ENCODE measurements around the gene SMCO2.

SMCO2 gene

DNA sequence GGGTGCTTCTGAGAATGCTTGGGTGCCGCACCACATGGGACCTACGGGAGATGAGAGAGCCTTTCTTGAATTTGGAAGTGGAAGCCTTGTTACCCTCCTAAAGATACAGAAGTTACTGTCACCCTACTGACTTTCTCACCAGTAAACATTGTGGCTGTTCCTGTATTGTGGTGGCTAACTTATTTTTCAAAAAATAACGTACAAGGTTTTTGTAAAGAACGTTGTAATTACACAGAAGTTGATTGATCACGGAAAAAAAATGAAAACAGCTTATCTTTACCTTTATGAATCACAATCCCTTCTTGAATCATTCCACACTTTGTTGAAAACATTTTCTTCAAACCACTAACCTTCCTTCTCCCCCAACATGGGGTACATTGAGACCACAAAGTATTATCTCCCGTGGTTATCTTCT, 55.5 kb downstream of the SMCO2 start:
- no peak for DNase-seq

DNA sequence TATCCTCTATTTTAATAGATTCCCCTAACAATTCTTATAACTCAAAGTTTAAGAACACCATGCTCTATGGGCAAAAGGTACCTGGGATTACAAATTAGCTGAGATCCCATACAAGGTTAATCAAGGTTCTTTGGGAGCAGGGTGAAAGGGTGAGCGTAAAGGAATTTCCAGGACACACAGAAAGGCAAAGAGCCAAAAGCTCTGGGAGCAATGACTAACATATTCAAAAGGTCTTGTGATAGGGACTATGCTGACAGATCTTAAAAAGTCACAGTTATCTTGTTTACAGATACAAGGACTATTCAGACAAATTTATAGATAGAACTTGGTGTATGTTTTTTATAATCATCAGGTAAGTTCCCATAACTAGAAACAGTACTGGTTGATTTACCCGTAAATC, 58.0 kb downstream of the SMCO2 start:
- DNase-seq = no peak

DNA sequence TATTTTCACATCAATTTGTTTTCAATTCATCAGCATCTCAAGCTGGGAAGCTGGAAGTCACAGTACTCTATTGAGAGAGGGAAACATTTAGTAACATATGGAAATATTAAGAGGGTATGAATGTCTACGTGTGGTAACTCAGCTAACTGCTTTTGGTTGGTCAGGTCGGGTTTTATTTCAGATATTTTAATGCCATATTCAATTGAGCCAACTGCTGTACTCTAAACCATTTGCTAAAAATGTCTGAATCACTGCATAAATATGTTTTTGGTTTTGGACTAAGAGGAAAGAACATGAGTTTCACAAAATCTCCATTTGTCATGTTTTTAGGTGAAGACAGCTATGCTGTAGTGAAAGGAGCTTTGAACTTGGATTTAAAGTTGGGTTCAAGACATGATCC, 58.6 kb downstream of the SMCO2 start:
- no peak for DNase-seq

DNA sequence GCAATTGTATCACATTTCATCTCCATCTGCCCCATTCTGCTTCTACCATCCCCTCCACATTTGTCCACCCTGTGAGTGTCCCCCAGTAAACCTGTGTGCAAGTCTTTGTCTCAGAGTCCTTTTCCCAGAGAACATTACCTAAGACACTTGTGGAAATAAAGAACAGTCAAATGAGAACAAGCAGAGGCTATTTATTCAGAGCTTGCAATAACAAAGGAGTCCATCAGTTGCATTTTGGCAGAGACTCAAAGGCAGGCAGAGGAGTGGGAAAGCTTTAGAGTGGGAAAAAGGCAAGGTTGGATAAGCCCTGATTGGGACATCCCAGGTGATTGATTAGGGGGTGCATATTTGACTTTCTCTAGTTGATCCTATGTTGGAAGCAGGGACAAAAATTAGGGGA, 59.2 kb downstream of the SMCO2 start:
- no peak for DNase-seq

DNA sequence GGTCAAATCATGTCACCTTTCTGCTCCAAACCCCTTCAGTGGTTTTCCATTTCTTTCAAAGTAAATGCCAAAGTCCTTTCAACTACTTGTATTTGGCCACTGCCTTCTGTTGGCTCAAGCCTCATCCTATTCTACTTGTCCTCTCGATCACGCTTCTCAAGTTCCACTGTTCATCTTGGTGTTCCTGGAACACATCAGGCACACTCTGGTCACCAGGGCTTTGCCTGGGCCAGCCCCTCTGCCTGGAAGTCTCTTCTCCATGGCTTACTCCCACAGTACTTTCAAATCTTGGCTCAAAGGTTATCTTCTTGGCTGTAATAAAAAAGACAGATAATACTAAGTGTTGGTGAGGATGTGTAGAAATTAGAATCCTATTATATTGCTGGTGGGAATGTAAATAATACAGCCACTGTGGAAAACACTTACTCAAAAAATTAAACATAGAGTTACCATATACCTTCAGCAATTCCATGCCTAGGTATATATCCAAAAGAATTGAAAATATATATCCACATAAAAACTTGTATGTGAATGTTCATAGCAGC, 60.2 kb downstream of the SMCO2 start:
- no peak for DNase-seq

DNA sequence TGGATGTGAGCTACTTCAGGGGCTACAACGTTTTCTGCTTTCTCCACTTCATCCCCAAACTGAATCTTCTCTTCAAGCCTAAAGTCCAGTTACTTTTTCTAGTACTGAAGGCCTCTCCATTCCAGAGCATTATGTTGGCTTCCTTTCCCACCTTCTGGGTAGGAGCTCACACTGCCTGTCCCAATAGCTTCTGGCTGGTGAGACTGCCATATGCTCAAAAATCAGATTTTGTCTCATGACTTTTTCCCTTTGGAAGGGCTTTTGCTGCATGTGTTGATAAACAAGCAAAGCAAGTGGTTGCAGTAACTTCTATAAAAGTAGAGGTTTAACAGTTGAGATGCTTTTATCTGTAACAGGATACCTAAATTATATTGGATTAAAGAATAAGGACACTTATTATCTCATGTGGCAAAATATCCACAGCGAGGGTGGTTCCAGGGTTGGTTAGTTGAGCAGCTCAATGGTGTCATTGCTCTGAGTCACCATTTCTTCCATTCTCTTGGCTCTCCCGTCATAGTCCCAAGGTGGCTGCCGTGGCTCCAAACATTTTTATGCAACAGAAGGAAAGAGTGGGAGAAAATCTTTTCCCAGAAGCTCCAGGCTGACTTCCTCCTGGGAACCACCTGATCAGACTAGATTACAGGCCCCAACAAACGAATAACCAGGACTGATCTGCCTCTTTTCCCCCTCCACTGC, 62.3 kb downstream of the SMCO2 start:
- DNase-seq = no peak

DNA sequence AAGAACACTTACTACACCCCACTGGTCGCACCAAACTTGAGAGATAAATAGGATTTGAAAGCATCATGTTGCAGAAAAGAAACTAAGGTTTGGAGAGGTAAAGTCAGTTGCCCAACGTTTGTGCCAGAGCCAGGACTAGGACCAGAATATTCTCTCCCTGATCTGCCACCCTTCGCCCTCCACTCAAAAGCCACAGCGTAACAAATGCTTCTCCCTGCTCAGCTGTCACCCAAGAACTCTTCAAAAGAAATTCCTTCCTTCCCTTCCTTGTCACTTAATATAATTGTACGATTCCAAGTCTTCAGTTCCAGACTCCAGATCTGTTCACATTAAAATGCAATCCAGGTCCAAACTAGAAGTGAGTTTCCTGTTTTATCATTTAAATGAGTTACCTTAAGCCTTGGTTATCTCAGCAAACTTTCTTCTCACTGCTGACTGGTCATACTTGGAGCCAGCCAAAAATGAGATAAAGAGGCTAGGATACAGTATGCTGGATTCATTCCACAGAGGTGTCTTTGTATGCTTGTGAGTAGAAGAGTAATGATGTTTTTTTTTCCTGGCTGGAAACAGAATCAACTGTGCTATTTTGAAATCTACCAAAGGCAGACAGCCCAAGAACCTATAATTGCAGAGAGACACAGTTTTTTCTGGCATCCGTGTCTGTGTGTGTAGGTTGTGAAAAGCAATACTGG, 64.6 kb downstream of the SMCO2 start:
- DNase-seq = no peak

DNA sequence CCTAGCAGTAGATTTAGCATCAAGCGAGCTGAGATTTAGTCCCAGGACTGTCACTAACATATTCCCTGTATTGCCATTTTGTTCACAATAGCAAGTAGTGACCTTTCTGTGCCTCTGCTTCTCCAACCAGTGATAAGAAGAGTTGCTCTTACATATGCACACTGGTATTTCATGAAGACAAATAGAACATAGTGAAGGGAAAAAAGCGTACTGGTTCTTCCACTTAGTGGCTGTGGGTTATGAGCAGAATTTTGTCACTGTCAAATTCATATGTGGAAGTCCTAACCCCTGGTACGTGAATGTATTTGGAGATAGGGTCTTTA, 65.1 kb downstream of the SMCO2 start:
- DNase-seq = no peak

DNA sequence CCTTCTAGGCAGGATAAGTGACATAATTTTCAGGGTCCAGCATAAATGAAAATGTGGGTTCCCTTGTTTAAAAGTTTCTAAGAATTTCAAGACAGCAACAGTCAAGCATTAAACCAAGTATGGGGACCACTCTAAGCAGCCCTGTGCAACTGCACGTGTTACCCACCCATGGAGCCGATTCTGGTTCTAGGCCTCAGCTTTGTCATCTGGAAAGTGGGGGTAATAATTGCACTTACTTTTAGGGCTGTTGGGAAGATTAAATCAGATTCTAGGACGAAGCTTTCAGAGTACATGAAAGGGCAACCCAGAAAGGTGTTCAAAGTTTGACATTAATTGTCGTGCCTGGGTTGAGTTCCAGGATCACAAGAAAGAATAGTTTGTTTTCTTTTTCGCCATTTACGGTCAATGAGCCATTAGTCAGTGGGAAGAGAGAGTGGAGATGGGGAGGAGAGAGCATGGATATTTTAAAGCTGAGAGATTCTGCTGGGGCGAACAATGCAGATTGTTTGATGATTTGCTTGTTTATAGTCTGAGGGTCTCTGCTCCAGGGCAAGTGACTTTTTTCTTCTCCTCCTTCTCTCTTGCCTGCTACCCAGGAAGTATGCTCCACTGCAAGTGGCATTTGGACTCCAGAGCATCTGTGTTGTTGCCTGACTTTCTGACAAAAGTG, 66.8 kb downstream of the SMCO2 start:
- no peak for DNase-seq

DNA sequence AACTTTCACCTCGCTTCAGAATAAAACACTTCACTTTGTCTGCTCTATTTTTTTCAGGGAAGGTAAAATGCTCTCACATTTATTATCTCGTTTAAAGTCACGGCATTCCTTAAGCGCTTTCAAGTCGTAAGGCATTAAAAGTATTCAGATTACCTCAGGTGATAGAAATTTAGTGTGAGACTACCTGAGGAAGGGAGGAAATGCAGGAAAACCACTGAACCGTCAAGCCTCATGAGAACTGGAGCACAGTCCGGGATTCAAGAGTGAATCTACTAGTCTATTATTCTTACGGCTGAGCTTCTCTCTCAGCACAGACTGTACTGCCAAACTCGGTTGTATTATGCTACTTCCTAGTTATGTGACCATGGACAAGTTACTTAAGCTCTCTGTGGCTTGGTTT, 69.1 kb downstream of the SMCO2 start:
- no peak for DNase-seq

DNA sequence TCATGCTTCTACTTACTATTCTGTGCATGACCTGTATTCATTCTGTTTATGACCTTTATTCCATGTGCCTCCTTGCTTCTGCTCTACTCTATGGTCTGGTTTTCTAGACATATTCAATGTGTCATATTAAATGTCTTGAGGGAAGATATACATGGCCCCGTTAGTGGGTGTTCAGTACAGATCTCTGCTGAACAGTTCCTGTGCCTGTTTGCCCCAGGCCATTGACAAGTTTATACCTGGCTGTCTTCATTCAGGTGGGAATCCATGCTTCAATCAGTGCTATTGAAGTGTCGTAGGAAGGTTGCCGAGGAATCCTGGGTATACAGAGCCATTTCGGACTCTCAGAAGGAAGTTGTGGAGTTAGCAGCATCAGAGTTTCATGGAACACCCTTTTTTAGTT, 70.1 kb downstream of the SMCO2 start:
- DNase-seq = no peak

DNA sequence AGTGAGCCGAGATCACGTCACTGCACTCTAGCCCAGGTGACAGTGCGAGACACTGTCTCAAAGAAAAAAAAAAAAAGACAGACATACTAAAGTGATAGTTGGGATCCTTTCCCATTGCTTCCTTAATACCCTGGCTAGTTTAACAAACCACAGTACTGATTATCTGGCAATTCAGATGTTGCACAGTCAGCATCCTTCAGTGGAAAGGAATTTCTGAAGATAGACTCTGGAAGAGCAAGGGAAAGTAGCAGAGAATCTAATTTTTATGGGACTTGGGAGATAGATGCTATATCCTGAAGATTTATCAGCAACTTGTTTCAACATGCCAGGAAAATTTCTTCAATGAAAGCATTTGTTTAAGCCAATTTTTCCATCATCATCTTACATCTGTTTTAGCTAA, 71.0 kb downstream of the SMCO2 start:
- DNase-seq = no peak

DNA sequence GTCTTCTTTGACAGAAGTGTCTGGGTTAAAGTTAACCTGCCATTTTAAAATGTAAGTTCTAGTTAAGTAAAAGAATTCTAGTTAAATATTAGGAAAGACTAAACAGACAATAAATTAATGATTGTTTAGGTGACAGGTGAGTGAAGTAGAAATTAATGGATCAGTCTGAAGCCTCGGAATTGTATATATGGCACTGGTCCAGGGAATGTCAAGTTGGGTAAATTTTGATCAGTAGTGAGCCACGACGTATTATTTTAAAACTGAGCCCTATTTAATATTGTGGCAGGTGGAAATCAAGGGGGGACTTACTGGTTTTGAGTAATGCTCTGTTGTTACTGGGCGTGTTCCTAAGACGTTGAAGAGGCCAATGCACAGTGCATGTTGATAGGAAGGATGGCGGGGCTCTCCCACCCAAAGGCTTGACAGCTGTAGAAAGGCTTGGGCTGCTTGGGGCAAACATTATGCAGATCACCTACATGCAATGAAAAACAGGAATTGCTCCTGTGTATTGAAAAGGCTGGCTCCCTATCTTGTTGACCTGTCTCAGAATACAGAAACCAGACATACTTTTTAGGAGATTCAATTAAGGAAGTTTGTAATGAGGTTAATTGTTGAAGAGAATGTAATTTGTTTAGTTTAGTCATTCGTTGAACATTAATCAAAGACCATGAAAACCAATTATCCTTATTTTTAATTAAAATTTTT, 71.6 kb downstream of the SMCO2 start:
- no peak for DNase-seq

DNA sequence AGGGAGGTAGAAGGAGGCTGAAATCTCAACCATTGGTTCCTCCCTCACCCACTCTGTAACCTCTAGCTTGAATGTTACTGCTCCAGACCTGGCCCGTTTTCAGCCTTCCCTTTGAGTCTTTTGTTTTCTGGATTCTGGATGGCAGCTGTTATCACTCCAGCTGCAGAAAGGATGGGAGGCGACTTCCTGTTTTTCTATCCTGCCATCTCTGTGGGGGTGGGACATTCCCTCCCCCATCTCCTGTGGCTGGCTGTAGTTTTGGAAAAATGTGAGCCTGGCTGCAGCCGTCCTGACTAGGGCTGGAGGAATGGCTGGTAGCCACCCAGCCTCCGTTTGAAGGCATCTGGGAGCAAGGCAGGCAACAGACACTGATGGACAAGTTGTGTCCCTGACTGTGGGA, 74.5 kb downstream of the SMCO2 start:
- no peak for DNase-seq

DNA sequence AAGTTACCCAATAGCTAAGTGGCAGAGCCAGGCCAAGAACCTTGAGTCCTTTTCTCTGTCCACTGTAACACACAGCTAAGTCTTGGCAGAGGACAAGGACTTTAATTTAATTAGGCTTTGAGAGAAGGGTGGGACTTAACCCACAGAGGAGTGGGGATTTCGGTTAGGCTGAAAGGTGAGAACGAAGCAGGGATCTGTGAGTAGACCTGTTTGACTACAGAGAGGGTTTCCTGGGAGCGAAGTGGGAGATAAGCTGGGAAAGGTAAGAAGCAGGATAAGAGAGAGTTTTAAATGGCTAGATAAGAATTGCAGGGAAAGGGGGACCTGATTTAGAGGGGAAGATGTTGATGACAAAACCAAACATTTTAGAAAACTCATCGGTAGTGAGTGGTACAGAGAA, 75.4 kb downstream of the SMCO2 start:
- no peak for DNase-seq

DNA sequence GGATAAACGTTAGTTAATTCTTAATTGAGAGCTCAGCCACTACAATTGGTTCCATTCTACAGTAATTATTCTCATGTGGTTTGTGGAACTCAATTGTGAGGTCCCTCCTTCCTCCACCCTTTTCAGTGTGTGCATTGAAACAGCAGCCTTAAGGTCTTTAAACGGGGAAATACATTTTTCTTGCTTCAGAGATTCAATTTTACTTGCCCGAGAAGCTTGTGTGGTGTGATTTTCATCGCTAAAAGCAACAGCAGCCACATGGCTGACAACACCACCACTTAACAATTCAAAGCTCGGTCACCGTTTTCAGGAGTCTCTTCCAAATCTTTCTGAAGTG, 76.7 kb downstream of the SMCO2 start:
- DNase-seq = no peak

DNA sequence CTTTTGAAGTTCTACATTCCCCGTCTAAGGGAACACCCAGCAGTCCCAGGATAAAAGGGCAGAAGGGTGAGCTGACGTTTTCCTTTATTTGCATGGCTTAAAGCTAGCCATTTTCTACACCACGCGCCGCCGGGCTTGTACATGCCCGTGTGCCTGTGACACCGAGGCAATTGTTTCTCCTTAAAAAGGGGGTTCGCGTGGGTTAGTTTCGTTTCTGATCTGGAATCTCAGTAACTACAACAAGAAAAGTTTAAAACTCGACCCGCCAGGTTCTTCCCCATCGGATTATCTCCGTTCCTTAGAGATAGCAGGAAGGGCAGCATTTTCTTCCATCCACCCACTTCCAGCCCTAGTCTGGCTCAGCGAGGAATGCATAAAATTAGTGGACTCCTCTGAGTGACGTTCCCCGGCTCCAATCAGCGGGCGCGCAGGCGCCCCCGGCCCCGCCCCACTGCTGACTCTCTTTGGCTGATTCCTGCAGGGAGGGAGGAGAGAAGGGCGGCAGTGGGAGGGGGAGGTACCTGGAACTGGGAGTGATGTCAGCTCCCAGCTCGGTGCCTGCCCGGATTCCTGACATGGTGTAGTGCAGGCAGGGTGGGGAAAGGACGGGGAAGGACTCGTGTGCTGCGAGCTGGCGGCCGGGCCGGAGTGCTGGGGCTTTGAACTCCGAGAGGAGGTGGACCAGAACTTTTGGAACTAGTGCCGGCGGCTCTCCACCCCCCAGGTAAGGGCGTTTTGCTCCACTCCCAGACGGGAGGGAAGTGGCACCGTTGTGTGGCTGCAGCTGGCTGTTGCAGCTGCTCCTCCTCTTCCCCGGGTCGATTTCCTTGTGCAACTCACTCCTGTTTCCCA, 77.3 kb downstream of the SMCO2 start, which contains the start of gene PPFIBP1:
Gene PPFIBP1, plus strand, starts transcription at position 565 of the 852 bp plus-strand sequence. CDS start 109,191 bp downstream, outside the sequence.
- peak; percentile 100 for DNase-seq

DNA sequence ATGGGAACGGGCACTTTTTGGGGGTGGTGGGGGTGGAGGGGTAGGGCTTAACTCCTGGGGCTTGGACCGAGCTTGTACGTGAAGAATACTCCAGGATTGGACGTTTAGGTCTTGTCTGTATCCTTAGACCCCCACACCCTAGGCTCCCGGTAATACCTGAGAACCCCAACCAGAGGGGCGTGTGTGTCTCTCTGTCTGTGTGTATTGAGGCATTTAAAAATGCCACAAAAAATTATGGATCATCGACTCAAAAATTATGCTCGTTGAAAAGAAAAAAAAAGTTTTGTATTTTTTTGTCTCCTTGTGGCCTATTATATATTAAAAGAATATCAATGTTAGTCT, 77.9 kb downstream of the SMCO2 start:
- DNase-seq = no peak

DNA sequence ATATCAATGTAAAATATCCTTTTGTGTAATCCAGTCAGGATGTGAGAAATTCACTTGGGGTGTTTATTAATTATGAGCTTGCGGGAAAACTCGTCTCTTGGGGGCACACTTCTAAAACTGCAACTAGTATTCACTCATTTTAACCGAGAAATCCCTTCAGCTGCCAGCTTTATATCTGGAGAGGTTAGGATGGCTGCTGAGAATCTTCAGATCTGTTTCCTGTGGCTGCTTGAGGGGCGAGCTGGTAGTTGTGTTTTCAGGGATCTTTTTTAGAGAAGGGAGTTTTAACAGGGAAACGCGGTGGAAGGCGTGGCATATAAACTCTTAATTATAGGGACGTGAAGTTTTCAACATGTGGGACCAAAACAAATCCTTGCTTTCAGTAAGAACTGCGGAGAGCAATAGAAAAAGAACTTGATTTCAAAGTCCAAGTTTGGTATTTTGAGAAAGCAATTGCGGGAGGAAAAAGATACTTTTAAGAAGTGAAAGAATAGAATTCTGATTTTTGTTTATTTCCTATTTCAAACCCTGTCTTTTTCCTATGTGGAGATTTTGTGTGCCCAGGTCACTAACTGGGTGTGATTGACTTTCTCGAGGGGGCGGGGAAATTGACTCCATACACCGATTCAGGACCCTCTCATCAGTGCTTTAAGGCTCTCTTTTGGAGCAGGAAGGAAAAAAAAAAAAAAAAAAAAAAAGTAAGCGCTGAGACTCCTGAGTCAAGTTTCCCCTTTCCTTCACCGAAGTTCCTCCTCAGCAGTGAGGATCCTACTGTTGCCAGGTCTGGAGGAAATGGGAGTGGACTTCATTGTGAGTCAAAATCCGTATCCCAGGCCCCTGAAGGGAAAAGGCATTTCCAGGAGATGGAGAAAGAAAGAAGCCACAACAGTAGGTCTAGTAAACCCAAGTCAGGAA, 78.6 kb downstream of the SMCO2 start:
- DNase-seq = peak; percentile 13

DNA sequence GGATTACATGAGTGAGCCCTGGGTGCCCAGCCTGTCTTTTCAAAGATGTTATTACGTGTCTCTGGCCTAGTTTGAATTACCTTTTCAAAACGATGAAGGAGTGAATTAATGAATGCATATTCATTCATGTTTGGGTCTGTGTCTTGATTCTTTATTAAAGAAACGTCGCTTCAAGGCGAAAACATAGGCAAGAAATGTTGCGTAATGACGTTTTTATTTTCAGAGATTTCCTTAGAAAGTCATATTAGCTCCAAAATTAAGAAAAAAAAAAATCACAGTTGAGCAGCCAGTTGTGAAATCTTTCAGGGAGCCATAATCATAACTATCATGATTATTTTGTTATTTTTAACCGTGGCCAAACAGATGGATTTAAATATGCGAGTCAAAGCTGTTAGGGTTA, 81.0 kb downstream of the SMCO2 start:
- no peak for DNase-seq

DNA sequence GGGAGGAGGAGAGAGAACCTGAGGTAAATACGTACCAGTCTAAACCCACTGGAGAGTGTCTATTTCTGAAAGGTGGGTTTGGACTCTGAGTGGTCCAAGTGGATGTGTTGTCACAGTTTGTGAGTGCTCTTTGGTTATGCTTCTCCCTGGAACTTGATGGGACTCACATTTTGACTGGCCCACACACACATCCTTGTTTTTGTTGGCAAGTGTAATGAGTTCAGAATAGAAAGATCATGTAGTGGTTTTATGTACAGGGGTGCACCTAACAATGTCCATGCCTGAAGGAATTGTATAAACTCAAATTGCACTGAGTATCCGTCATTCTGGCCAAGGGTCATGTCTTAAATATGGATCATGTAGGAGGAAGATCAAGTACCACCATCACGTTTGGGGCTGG, 82.3 kb downstream of the SMCO2 start:
- no peak for DNase-seq

Measured in T1000 (cell line).